GM12872 (cell line): Measurements from ENCODE around the gene PIEZO1.

Experiments
- CTCF ChIP-seq: IDR thresholded peaks from 3 replicates; pipeline ENCODE4 v1.5.1; 2011; ENCODE audit warnings: low read depth, mild to moderate bottlenecking, low read length, moderate library complexity; ENCODE audit not compliant: insufficient read depth

PIEZO1 gene

GRCh38 chr16:88774544-88775393 lies 10.3 kb downstream of the PIEZO1 start:
- TF ChIP-seq CTCF = no peak

- TF ChIP-seq CTCF = no peak
Measured at GRCh38 chr16:88773812-88774291, 11.2 kb downstream of the PIEZO1 start.

GRCh38 chr16:88772871-88773811 lies 11.9 kb downstream of the PIEZO1 start:
- TF ChIP-seq CTCF = no peak

GRCh38 chr16:88771294-88771772 lies 13.7 kb downstream of the PIEZO1 start:
- TF ChIP-seq CTCF = no peak

GRCh38 chr16:88770461-88771293 lies 14.3 kb downstream of the PIEZO1 start:
- TF ChIP-seq CTCF = no peak

GRCh38 chr16:88769617-88770460 lies 15.2 kb downstream of the PIEZO1 start:
- no peak for TF ChIP-seq CTCF
